ENCODE results near the gene CCDC6. TPM values are rescaled to one million over a fixed set of nuclear protein-coding genes. Genes with fewer than 3 reads are reported as not detected.

Gene CCDC6
- total RNA-seq, 1 donor from 2014 or later: 41.5 TPM

- DNase-seq (ENCODE audit: low read depth, low spot score): no peak
- Mint-ChIP-seq H3K27me3 (ENCODE audit: low read depth) (no peaks in the 10 kb centered on the region), H3K4me1 (peaks cover 6% of the 10 kb centered on the region), H3K4me3 (no peak overlapping the region), H3K9me3 (no peaks in the 10 kb centered on the region), H3K27ac (ENCODE audit: unreplicated experiment) (no peak overlapping the region), H3K36me3 (ENCODE audit: low read depth) (no peaks in the 10 kb centered on the region)
- no peak for TF ChIP-seq CTCF (conservative IDR thresholded peaks at IDR 0.05)
Measured at GRCh38 chr10:59867590-59867989, 38.8 kb downstream of the CCDC6 start.

GRCh38 chr10:59865101-59865500 lies 41.3 kb downstream of the CCDC6 start:
- Mint-ChIP-seq H3K27me3 (ENCODE audit: low read depth) (no peaks in the 10 kb centered on the region), H3K27ac (ENCODE audit: unreplicated experiment) (no peak overlapping the region), H3K4me1 (peaks cover 6% of the 10 kb centered on the region), H3K9me3 (peaks cover 9% of the 10 kb centered on the region), H3K36me3 (ENCODE audit: low read depth) (peaks cover 17% of the 10 kb centered on the region), H3K4me3 (no peak overlapping the region)
- no peak for TF ChIP-seq CTCF (conservative IDR thresholded peaks at IDR 0.05)
- DNase-seq (ENCODE audit: low read depth, low spot score): no peak

- H3K27ac Mint-ChIP-seq (ENCODE audit: unreplicated experiment): no peak overlapping the region
- no peak overlapping the region for H3K4me3 Mint-ChIP-seq
- H3K4me1 Mint-ChIP-seq: peaks cover 6% of the 10 kb centered on the region
- H3K36me3 Mint-ChIP-seq (ENCODE audit: low read depth): peaks cover 22% of the 10 kb centered on the region
- H3K9me3 Mint-ChIP-seq: peaks cover 13% of the 10 kb centered on the region
- no peak for DNase-seq (ENCODE audit: low read depth, low spot score)
- no peaks in the 10 kb centered on the region for H3K27me3 Mint-ChIP-seq (ENCODE audit: low read depth)
- TF ChIP-seq CTCF (conservative IDR thresholded peaks at IDR 0.05): no peak
Measured at GRCh38 chr10:59864141-59864962, 42.0 kb downstream of the CCDC6 start.

- H3K9me3 Mint-ChIP-seq: peaks cover 14% of the 10 kb centered on the region
- H3K4me1 Mint-ChIP-seq: peaks cover 8% of the 10 kb centered on the region
- H3K4me3 Mint-ChIP-seq: no peak overlapping the region
- TF ChIP-seq CTCF (conservative IDR thresholded peaks at IDR 0.05): no peak
- DNase-seq (ENCODE audit: low read depth, low spot score): no peak
- H3K27ac Mint-ChIP-seq (ENCODE audit: unreplicated experiment): peak overlapping the region; percentile 72
- no peaks in the 10 kb centered on the region for H3K27me3 Mint-ChIP-seq (ENCODE audit: low read depth)
- peaks cover 23% of the 10 kb centered on the region for H3K36me3 Mint-ChIP-seq (ENCODE audit: low read depth)
Measured at GRCh38 chr10:59859570-59859969, 46.8 kb downstream of the CCDC6 start.

GRCh38 chr10:59857921-59858320 lies 48.4 kb downstream of the CCDC6 start:
- H3K36me3 Mint-ChIP-seq (ENCODE audit: low read depth): peaks cover 23% of the 10 kb centered on the region
- H3K4me1 Mint-ChIP-seq: peaks cover 7% of the 10 kb centered on the region
- peaks cover 14% of the 10 kb centered on the region for H3K9me3 Mint-ChIP-seq
- no peak overlapping the region for H3K4me3 Mint-ChIP-seq
- DNase-seq (ENCODE audit: low read depth, low spot score): no peak
- no peak overlapping the region for H3K27ac Mint-ChIP-seq (ENCODE audit: unreplicated experiment)
- no peak for TF ChIP-seq CTCF (conservative IDR thresholded peaks at IDR 0.05)
- no peaks in the 10 kb centered on the region for H3K27me3 Mint-ChIP-seq (ENCODE audit: low read depth)
